AG09309 (cell line): ENCODE data around the gene DAPK1.
"Not testable (repeated sequence)": the region's sequence is repeated elsewhere in the genome, so short reads cannot be mapped to it uniquely, and the experiment has no call there.

Experiments
- DNase-seq: peaks from one replicate; pipeline ENCODE4 v3.0.0-alpha.2; 2010; ENCODE audit warnings: low read depth
- H3K4me3 ChIP-seq: 2 replicates; pipeline ENCODE4 v1.5.1; 2011; ENCODE audit warnings: mild to moderate bottlenecking, low read depth, low read length, moderate library complexity; ENCODE audit not compliant: control insufficient read depth
- CTCF ChIP-seq: IDR thresholded peaks from 2 replicates; pipeline ENCODE4 v1.5.1; 2011; ENCODE audit warnings: mild to moderate bottlenecking, low read depth, low read length, inconsistent platforms; ENCODE audit not compliant: insufficient read depth, control insufficient read depth; ENCODE audit errors: missing control alignments

The DAPK1 gene

GRCh38 chr9:87545858-87546257 is 48.2 kb downstream of the DAPK1 start:
- DNase-seq, result no peak
- H3K4me3 ChIP-seq, result no peak overlapping the region
- no peak for TF ChIP-seq CTCF

- no peak overlapping the region for H3K4me3 ChIP-seq
- TF ChIP-seq CTCF, result no peak
- no peak for DNase-seq
These were observed 49.0 kb downstream of the DAPK1 start for GRCh38 chr9:87546704-87547103.

GRCh38 chr9:87547671-87548081 is 50.0 kb downstream of the DAPK1 start:
- no peak overlapping the region for H3K4me3 ChIP-seq
- TF ChIP-seq CTCF, result no peak
- no peak for DNase-seq

GRCh38 chr9:87548159-87548558 is 50.5 kb downstream of the DAPK1 start:
- no peak for TF ChIP-seq CTCF
- no peak for DNase-seq
- H3K4me3 ChIP-seq, result no peak overlapping the region

GRCh38 chr9:87549088-87549487 is 51.4 kb downstream of the DAPK1 start:
- not testable (repeated sequence) for H3K4me3 ChIP-seq, DNase-seq

- no peak overlapping the region for H3K4me3 ChIP-seq
- TF ChIP-seq CTCF, result no peak
- DNase-seq, result no peak
These were observed 52.1 kb downstream of the DAPK1 start for GRCh38 chr9:87549791-87550190.

- no peak for TF ChIP-seq CTCF
- DNase-seq, result no peak
- H3K4me3 ChIP-seq, result no peak overlapping the region
These were observed 52.7 kb downstream of the DAPK1 start for GRCh38 chr9:87550253-87550954.
